ENCODE measurements around the gene BCL2L14.
A peak's percentile ranks its signal among the peaks of the same experiment; 100 is the strongest.

Gene BCL2L14

DNA sequence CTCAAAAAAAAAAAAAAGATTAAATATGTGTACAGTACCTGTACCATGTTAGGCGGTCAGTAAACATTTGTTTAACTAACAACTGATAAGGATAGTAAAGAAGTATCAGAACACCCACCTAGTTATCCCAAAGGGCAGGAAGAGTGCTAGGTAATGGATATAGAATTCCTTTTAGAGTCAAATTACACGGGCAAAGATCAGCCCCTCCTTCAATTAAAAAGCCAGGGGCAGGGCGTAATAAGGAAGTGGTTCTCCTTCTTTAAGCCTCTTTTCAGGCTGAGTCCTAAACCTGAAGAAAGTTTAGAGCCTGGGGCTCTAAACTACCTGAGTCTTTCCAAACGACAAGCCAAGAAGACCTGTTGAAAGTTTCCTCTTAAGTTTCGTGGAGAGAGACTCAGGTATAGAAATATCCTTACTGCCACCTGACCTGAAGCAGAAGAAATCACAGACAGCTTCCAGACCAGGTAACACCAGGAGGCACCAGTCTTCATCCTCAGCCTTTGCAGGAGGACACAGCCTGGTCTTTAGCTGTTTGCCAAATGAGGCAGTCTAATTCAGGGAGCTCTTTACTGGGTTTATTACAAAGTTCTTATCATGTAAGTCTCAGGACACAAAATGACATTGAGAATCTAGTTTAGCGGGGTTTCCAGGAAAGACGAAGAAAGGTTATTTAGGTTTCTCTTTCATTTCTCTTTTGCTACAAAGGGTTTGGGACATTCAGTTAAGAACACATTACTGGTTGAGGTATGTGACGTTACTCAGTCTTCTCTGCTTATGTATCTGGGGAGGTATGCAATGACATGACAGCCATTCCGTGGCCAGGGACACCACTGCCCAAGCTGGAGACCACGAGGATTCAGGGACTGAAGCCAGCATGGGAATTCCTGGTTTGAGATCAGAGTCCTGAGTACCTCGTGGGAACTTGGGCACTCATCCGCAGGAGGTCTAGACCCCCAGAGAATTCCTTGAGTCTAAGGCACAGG, at the start of gene BCL2L14:
BCL2L14 (plus strand) TSS at position 266 of the 983 bp plus-strand sequence. CDS start 8,367 bp downstream, outside the sequence.
- peak in 1 of 2 donors; percentile 4 for DNase-seq (ENCODE audit: low read depth in 2 of 2)

DNA sequence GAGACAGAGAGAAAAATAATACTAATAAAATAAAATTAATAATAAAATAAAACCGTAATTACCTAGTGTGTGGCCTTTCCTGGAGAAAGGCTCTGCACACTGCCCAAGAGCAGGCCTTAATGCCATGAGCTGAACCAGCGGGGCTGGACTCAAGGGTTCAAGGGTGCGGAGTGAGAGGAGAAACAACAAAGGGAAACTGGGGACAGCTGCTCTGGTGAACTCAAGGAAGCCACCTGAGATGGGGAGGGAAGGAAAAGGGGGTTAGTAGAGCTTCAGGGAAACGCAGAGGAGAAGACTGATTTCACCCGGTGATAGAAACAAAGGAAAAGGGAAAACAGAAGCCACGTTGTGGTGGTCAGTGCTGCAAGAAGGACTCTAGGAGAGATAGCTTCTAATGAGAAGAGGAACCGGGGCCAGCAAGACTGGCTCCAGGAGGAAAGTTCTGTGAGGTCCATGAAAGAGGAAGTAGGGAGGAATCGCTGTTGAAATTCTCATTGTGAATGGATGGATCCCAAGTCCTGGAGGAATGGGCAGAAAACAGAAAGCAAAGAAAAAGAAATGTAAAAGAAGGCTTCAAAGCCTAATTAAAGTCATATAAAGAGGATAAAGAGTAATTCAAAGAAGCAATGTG, 48.3 kb upstream of the BCL2L14 start:
- no peak for DNase-seq (ENCODE audit: low read depth in 2 of 2)

GRCh38 chr12:12023456-12023855, 47.3 kb upstream of the BCL2L14 start:
- DNase-seq (ENCODE audit: low read depth in 2 of 2) = no peak

DNA sequence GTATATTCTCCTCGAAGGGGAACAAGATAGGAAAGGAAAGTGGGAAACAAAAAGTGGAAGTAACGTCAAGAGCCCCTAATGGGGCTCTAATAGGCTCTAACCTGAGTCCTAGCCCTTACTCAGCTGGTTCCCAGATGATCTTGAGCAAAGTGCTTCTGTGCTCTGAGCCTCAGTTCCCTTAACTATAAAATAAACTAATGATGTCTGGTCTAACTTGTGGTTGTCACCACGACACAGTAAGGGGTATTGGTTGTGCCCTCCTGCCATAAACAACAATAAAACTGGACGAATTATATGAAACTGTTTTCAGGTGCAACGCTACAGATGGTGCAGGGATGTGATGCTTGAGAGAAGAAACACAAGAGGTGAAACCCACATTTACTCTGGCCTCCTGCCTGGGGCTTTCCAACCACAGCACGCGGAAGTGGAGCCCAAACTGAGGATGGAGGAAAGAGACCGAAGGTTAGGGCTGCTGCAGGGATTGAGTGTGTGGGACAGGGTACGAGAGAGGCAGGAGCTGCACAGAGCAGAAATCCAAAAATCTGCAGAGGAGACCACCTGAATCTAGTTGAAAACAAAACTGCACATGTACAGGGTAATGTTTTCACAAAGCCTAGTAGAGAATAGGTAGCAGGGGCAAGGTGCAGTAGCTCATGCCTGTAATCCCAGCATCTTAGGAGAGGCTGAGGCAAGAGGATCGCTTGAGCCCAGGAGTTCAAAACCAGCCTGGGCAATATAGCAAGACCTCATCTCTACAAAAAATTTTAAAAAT, 45.6 kb upstream of the BCL2L14 start:
- peak in 1 of 2 donors; percentile 41 for DNase-seq (ENCODE audit: low read depth in 2 of 2)

DNA sequence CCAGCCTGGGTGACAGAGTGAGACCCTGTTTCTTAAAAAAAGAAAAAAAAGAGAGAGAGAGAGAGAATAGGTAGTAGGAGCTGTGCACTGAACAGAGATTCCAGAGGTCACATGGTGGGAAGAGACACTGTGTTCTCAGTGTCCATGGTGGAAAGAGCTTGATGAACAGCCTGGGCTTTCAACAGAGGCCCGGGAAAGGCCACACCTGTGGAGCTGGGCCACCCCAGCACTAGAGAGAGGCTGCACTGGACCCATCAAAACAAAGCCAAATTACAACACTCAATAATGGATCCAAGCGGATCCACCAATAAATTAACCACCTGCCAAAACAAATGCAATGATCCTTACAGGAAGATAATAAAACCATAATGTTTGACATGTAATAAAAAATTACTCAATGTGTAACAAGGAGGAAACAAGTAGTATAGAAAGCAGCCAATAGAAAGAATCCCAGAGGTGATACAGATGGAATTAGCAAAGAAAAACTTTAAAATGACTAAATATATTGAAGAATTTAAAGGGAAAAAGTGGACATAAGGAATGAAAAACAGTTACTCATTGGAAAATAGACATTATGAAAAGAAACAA, 44.8 kb upstream of the BCL2L14 start:
- no peak for DNase-seq (ENCODE audit: low read depth in 2 of 2)

- DNase-seq (ENCODE audit: low read depth in 2 of 2) = no peak
These were observed 41.9 kb upstream of the BCL2L14 start for GRCh38 chr12:12028668-12029402.

DNA sequence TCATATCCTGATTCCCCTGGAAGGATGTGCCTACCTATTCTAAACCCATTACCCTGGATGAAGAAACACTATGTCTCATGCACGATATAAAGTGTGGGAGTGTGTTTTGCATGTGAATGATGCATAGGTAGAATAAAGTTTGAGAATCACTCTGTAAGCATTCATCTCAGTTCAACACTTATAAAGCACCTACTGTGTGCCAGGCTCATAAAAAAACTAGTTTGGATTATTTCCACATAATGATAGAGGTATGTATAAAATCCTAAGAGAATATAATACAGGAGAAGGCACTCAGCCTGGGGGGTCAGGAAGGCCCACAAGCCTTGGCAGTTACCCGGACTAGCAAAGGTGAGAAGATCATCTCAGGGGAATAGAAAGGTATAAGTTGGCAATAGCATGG, 41.1 kb upstream of the BCL2L14 start:
- no peak for DNase-seq (ENCODE audit: low read depth in 2 of 2)

- DNase-seq (ENCODE audit: low read depth in 2 of 2) = no peak
These were observed 38.4 kb upstream of the BCL2L14 start for GRCh38 chr12:12032260-12032791.

GRCh38 chr12:12032851-12033797, 37.6 kb upstream of the BCL2L14 start:
- peak; percentile 50 to 56 for DNase-seq (ENCODE audit: low read depth in 2 of 2)

DNA sequence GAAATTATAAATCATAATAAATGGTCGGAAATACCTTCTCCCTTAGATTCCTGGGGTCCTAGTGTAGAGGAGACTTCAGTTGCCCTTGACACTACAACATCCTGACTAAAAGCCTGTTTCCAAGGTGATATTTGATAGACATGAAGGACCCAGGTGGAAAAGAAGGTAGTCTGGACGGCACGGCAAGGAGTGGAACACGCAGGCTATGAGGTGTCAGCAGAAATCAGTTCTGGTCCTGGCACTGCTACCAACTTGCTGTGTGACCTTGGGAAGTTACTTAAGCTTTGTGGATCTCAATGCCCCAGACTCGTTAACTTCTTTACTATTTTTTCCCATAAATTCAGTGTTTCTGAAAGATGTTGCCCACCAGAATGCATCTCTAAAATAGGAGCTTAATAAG, 36.9 kb upstream of the BCL2L14 start:
- no peak for DNase-seq (ENCODE audit: low read depth in 2 of 2)

DNA sequence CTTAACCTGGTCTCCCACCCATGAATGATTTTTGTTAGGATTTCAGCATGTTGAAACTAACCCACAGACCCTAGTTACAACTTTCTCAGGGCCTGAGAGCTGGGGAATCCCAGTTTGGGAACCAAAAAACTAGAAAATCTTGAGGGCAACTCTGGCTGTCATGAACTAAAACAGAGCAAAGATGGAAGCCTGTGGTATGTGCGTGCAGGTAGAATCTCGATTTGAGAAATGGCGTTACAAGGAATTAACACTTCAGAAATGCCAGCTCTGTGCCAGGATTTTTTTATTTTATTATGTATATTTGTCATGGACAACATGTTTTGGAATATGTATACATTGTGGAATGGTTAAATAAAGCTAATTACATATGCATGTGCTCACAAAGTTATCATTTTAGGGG, 36.4 kb upstream of the BCL2L14 start:
- DNase-seq (ENCODE audit: low read depth in 2 of 2) = no peak

- no peak for DNase-seq (ENCODE audit: low read depth in 2 of 2)
These were observed 35.5 kb upstream of the BCL2L14 start for GRCh38 chr12:12035229-12035628.

GRCh38 chr12:12036901-12037300, 33.8 kb upstream of the BCL2L14 start:
- no peak for DNase-seq (ENCODE audit: low read depth in 2 of 2)

DNA sequence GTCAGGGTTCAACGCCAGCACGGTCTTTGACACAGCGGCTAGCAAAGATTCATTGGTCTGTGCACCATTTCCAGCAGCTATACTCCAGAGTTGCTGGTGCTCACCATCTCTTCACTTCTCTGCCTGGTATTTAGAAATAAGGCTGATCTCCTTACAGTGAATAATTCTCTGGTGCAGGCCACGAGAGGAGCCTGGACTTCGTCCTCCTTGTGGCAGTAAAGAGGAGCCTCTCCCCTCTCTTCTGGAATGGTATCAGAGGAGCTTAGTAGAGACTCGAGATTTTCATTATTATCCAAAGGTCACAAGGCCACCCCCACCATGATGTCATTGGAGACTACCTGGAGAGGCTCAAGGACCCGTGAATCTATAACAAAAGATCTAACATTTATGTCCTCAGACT, 30.8 kb upstream of the BCL2L14 start:
- no peak for DNase-seq (ENCODE audit: low read depth in 2 of 2)

GRCh38 chr12:12046401-12046800, 24.3 kb upstream of the BCL2L14 start:
- no peak for DNase-seq (ENCODE audit: low read depth in 2 of 2)

- DNase-seq (ENCODE audit: low read depth in 2 of 2) = no peak
These were observed 23.1 kb upstream of the BCL2L14 start for GRCh38 chr12:12047682-12048081.

- no peak for DNase-seq (ENCODE audit: low read depth in 2 of 2)
These were observed 22.5 kb upstream of the BCL2L14 start for GRCh38 chr12:12048266-12048665.

GRCh38 chr12:12048714-12049113, 22.0 kb upstream of the BCL2L14 start:
- DNase-seq (ENCODE audit: low read depth in 2 of 2) = no peak

- no peak for DNase-seq (ENCODE audit: low read depth in 2 of 2)
These were observed 19.1 kb upstream of the BCL2L14 start for GRCh38 chr12:12051668-12052067.

DNA sequence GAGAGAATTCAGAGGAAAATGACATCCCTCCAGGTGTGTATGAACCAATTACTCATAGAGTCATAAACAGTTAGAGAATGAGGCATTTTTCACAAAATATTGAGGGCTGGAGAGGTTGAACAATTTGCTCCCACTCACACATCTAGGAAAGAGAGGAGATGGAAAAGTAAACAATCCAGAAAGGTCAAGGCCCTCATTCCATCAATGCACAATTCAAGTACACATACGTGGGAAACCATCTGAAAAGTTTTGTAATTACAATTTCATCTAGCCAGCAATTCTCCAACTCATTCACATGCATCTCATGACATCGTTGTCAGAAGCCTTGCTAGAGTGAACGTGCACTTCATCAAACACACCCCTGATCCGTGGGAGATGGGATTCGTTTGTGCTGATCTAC, 15.7 kb upstream of the BCL2L14 start:
- no peak for DNase-seq (ENCODE audit: low read depth in 2 of 2)

All from stimulated activated CD4-positive, alpha-beta T cell treated with anti-CD3 and anti-CD28 coated beads, Interleukin-4, amount 100 ng/mL, for 48 hours (primary cell).